Measurements from ENCODE around the gene ANKS1A.

DNA sequence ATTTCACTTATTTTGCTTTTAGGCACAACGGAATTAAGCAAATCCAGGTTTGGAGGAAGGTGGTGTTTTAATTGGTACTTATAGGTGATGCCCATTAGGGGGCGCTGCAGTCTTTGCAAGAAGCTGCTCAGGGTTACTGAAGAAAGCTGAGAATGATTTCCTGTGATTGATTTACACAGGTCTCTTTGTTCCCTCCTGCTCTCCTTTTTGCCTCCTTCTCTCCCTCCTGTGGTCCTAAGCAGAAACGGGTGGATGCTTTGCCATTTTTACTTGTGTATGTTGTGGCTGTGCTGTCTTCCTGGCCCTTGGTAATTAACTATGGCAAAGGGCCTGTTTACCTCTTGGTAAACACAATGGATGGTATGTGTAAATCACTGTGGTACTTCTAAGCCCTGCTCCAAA, 97.8 kb downstream of the ANKS1A start:
- peak; percentile 70 for TF ChIP-seq CTCF (IDR thresholded peaks at IDR 0.05; ENCODE audit: low read length)
- no peak for TF ChIP-seq EZH2 (optimal IDR thresholded peaks at IDR 0.05; ENCODE audit: low read depth, low read length)
- no peak for TF ChIP-seq EZH2phosphoT487 (IDR thresholded peaks at IDR 0.05; ENCODE audit: low read length)

All from MM.1S (cell line).